HepG2 (cell line): ENCODE results near the gene PCNP. TPM values are rescaled to one million over a fixed set of nuclear protein-coding genes. Genes with fewer than 3 reads are reported as not detected.

Experiments used
- BRD4 ChIP-seq: sonication (generic); formaldehyde crosslinking; IDR thresholded peaks from 2 replicates; pipeline ENCODE4 v1.4.0; 2020; ENCODE audit warnings: missing genetic modification reagents
- FOXA3 ChIP-seq: IDR thresholded peaks from 2 replicates; pipeline ENCODE4 v1.6.1; 2016; ENCODE audit warnings: missing genetic modification reagents, missing compliant biosample characterization
- FOXJ3 ChIP-seq: sonication (generic); formaldehyde crosslinking; IDR thresholded peaks from 2 replicates; pipeline ENCODE4 v1.4.0; 2020; ENCODE audit warnings: missing genetic modification reagents, mild to moderate bottlenecking, borderline replicate concordance
- GABPA ChIP-seq, 2 experiments: IDR thresholded peaks; 2 replicates each; pipeline ENCODE4 v1.6.1; 2011 to 2016; ENCODE audit warnings: low read depth in 2 of 2, low read length in 1 of 2, missing biosample characterization in 1 of 2, missing genetic modification characterization in 1 of 2
- HDAC1 ChIP-seq: sonication (generic); formaldehyde crosslinking; IDR thresholded peaks from 2 replicates; pipeline ENCODE4 v1.5.1; 2020; ENCODE audit warnings: mild to moderate bottlenecking, missing genetic modification reagents
- HMGA1 ChIP-seq: sonication (generic); formaldehyde crosslinking; conservative IDR thresholded peaks from 2 replicates; pipeline ENCODE4 v1.4.0; 2020; ENCODE audit warnings: missing genetic modification reagents
- HOXD1 ChIP-seq: sonication (generic); formaldehyde crosslinking; IDR thresholded peaks from 2 replicates; pipeline ENCODE4 v1.5.0; 2020; ENCODE audit warnings: missing genetic modification reagents
- JUN ChIP-seq: sonication (generic); formaldehyde crosslinking; IDR thresholded peaks from 2 replicates; pipeline ENCODE4 v1.4.0; 2020; ENCODE audit warnings: mild to moderate bottlenecking, missing genetic modification reagents
- KDM6A ChIP-seq: IDR thresholded peaks from 2 replicates; pipeline ENCODE4 v1.6.1; 2016; ENCODE audit warnings: low read depth
- MED13 ChIP-seq: sonication (generic); formaldehyde crosslinking; IDR thresholded peaks from 2 replicates; pipeline ENCODE4 v1.5.0; 2020; ENCODE audit warnings: missing genetic modification reagents
- MIXL1 ChIP-seq: IDR thresholded peaks from 2 replicates; pipeline ENCODE4 v1.6.1; 2016
- PCBP1 ChIP-seq: fragments of 200-400 bp; formaldehyde crosslinking; IDR thresholded peaks from 2 replicates; pipeline ENCODE4 v1.6.1; 2017; ENCODE audit warnings: mild to moderate bottlenecking, low read depth, low read length, borderline replicate concordance
- PHF5A ChIP-seq: IDR thresholded peaks from one replicate; pipeline ENCODE4 v1.6.1; 2018; ENCODE audit warnings: low read depth, missing genetic modification reagents; ENCODE audit not compliant: unreplicated experiment
- PRDM4 ChIP-seq: sonication (generic); formaldehyde crosslinking; IDR thresholded peaks from 2 replicates; pipeline ENCODE4 v1.9.0; 2021; ENCODE audit warnings: missing genetic modification reagents, borderline replicate concordance
- RBM39 ChIP-seq: fragments of 200-400 bp; formaldehyde crosslinking; IDR thresholded peaks from one replicate; pipeline ENCODE4 v1.6.1; 2018; ENCODE audit warnings: antibody characterized with exemption, mild to moderate bottlenecking, low read depth, low read length; ENCODE audit not compliant: poor library complexity, severe bottlenecking
- RFXANK ChIP-seq: IDR thresholded peaks from 2 replicates; pipeline ENCODE4 v1.6.1; 2016
- SCMH1 ChIP-seq: sonication (generic); formaldehyde crosslinking; IDR thresholded peaks from 2 replicates; pipeline ENCODE4 v1.9.0; 2021; ENCODE audit warnings: missing genetic modification reagents, mild to moderate bottlenecking, borderline replicate concordance
- SKI ChIP-seq: fragments of 450-650 bp; IDR thresholded peaks from one replicate; pipeline ENCODE4 v1.6.1; 2018; ENCODE audit warnings: mild to moderate bottlenecking; ENCODE audit not compliant: partially characterized antibody
- SMC3 ChIP-seq: IDR thresholded peaks from 2 replicates; pipeline ENCODE4 v1.6.1; 2011; ENCODE audit warnings: low read length, improper control_type of control experiment
- SP2 ChIP-seq: sonication (generic); formaldehyde crosslinking; IDR thresholded peaks from 2 replicates; pipeline ENCODE4 v1.5.1; 2020; ENCODE audit warnings: mild to moderate bottlenecking, missing genetic modification reagents
- STAG1 ChIP-seq: sonication (generic); formaldehyde crosslinking; IDR thresholded peaks from 2 replicates; pipeline ENCODE4 v1.4.0; 2020; ENCODE audit warnings: missing genetic modification reagents
- TSC22D2 ChIP-seq: sonication (generic); formaldehyde crosslinking; IDR thresholded peaks from 2 replicates; pipeline ENCODE4 v1.5.1; 2020; ENCODE audit warnings: missing genetic modification reagents, mild to moderate bottlenecking, borderline replicate concordance
- ZNF256 ChIP-seq: sonication (generic); formaldehyde crosslinking; conservative IDR thresholded peaks from 2 replicates; pipeline ENCODE4 v1.4.0; 2020; ENCODE audit warnings: missing genetic modification reagents
- ZNF263 ChIP-seq: sonication (generic); formaldehyde crosslinking; IDR thresholded peaks from 2 replicates; pipeline ENCODE4 v1.4.0; 2020; ENCODE audit warnings: missing genetic modification reagents
- ZNF383 ChIP-seq: sonication (generic); formaldehyde crosslinking; IDR thresholded peaks from 2 replicates; pipeline ENCODE4 v1.4.0; 2020; ENCODE audit warnings: missing genetic modification reagents, mild to moderate bottlenecking, borderline replicate concordance
- ZNF570 ChIP-seq: sonication (generic); formaldehyde crosslinking; IDR thresholded peaks from 2 replicates; pipeline ENCODE4 v1.4.0; 2020; ENCODE audit warnings: mild to moderate bottlenecking, missing genetic modification reagents, borderline replicate concordance
- ZNF670 ChIP-seq: sonication (generic); formaldehyde crosslinking; IDR thresholded peaks from 2 replicates; pipeline ENCODE4 v1.8.0; 2022; ENCODE audit warnings: mild to moderate bottlenecking, missing genetic modification reagents, borderline replicate concordance
- ZNF749 ChIP-seq: sonication (generic); formaldehyde crosslinking; IDR thresholded peaks from 2 replicates; pipeline ENCODE4 v1.8.0; 2022; ENCODE audit warnings: mild to moderate bottlenecking, missing genetic modification reagents, moderate library complexity, borderline replicate concordance
- ZSCAN30 ChIP-seq: sonication (generic); formaldehyde crosslinking; IDR thresholded peaks from 2 replicates; pipeline ENCODE4 v1.5.0; 2020; ENCODE audit warnings: mild to moderate bottlenecking, missing genetic modification reagents
- polyA plus RNA-seq, 8 experiments: library from polyadenylated mRNA; depleted of rRNA in 3 of 8; stranded (reverse) in 7 of 8; unstranded in 1 of 8; fragments of >200 nt; fragmentation: Illumina TruSeq in 4 of 8; extraction: Trizol in 4 of 8; gene quantifications; 2 replicates each; pipeline versions ENCODE4 v1.2.1 to v1.2.3, GENCODE V29; 2011 to 2016; ENCODE audit warnings: low read depth in 4 of 8, missing spikeins in 1 of 8, mixed read lengths in 1 of 8; ENCODE audit not compliant: insufficient read depth in 1 of 8
- total RNA-seq, 5 experiments: library from RNA; depleted of rRNA; stranded (reverse); fragments of >200 nt; fragmentation: Illumina TruSeq; extraction: Trizol; gene quantifications; 2 replicates each; pipeline ENCODE4 v1.2.3, GENCODE V29; 2016; ENCODE audit warnings: low read depth in 1 of 5
- TF ChIP-seq, protein P1 (sequence below): IDR thresholded peaks from 2 replicates; pipeline ENCODE4 v1.6.1; 2016; ENCODE audit warnings: control low read depth

The PCNP gene
- total and polyA plus RNA-seq, 2 of the 13 experiments (the other 11 are each of a cell fraction or from before 2014, with no cell fraction given), result 44.1 to 78.2 TPM

GRCh38 chr3:101574388-101575112 is 570 bp downstream of the PCNP start (continued):
- TF ChIP-seq SP2 (CRISPR knock-in tag), result no peak
- TF ChIP-seq ZNF570 (CRISPR knock-in tag), result no peak
- TF ChIP-seq RFXANK, result no peak
- TF ChIP-seq MED13 (CRISPR knock-in tag), result no peak
- TF ChIP-seq PHF5A (CRISPR knock-in tag), result no peak
- TF ChIP-seq FOXJ3 (CRISPR knock-in tag), result no peak; the same call in none of the 2 replicates
- TF ChIP-seq PCBP1, result peak; percentile 79; the same call in 1 of the 2 replicates
- TF ChIP-seq KDM6A, result no peak
- no peak for TF ChIP-seq RBM39
- TF ChIP-seq ZSCAN30, result 0 out of 2 replicates have a peak, but pooled peaks have one; percentile 62
- no peak for TF ChIP-seq STAG1 (CRISPR knock-in tag)
- no peak for TF ChIP-seq JUN (CRISPR knock-in tag)
- no peak for TF ChIP-seq MIXL1 (CRISPR knock-in tag)
- TF ChIP-seq FOXA3 (CRISPR knock-in tag), result no peak
- TF ChIP-seq SCMH1, result no peak
- TF ChIP-seq HOXD1, result no peak
- no peak for TF ChIP-seq PRDM4 (CRISPR knock-in tag)
- TF ChIP-seq HMGA1 (CRISPR knock-in tag), result no peak
- TF ChIP-seq HDAC1 (CRISPR knock-in tag), result no peak; the same call in 1 of the 2 replicates
- no peak for TF ChIP-seq ZNF670 (CRISPR knock-in tag)
- TF ChIP-seq BRD4, result peak; percentile 51; the same call in 1 of the 2 replicates
- no peak for TF ChIP-seq ZNF263 (CRISPR knock-in tag)
- TF ChIP-seq SKI, result no peak
- TF ChIP-seq SMC3, result no peak
- 0 out of 2 replicates have a peak, but pooled peaks have one; percentile 52 for TF ChIP-seq ZNF749 (CRISPR knock-in tag)
- TF ChIP-seq ZNF256 (CRISPR knock-in tag), result 0 out of 2 replicates have a peak, but pooled peaks have one; percentile 9
- TF ChIP-seq ZNF383 (CRISPR knock-in tag), result no peak
- TF ChIP-seq, protein P1, sequence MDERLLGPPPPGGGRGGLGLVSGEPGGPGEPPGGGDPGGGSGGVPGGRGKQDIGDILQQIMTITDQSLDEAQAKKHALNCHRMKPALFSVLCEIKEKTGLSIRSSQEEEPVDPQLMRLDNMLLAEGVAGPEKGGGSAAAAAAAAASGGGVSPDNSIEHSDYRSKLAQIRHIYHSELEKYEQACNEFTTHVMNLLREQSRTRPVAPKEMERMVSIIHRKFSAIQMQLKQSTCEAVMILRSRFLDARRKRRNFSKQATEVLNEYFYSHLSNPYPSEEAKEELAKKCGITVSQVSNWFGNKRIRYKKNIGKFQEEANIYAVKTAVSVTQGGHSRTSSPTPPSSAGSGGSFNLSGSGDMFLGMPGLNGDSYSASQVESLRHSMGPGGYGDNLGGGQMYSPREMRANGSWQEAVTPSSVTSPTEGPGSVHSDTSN (CRISPR knock-in tag), result no peak
- no peak for TF ChIP-seq TSC22D2 (CRISPR knock-in tag)
- TF ChIP-seq GABPA (IDR thresholded peaks at IDR 0.05; ENCODE audit: low read depth, low read length), result no peak
- no peak for TF ChIP-seq GABPA (CRISPR knock-in tag; IDR thresholded peaks at IDR 0.05; ENCODE audit: low read depth)
